Fibroblast of lung (primary cell): ENCODE results near the gene METTL25. TPM values are rescaled to one million over a fixed set of nuclear protein-coding genes. Genes with fewer than 3 reads are reported as not detected.

ENCODE experiments used
- DNase-seq, 2 donors: peaks; one replicate each; pipeline versions ENCODE4 v3.0.0 to v3.0.0-alpha.2; 2010; ENCODE audit warnings: low read depth in 2 of 2
- H2AFZ ChIP-seq: 2 replicates; pipeline ENCODE4 v1.5.1; 2012; ENCODE audit warnings: low read length, control low read depth, inconsistent platforms
- H3K27ac ChIP-seq: 2 replicates; pipeline ENCODE4 v1.5.1; 2011; ENCODE audit warnings: low read length, control low read depth; ENCODE audit not compliant: insufficient read depth
- H3K27me3 ChIP-seq: 2 replicates; pipeline ENCODE4 v1.5.1; 2011; ENCODE audit warnings: mild to moderate bottlenecking, low read length; ENCODE audit not compliant: control insufficient read depth, insufficient read depth
- H3K36me3 ChIP-seq: 2 replicates; pipeline ENCODE4 v1.5.1; 2011; ENCODE audit warnings: low read length; ENCODE audit not compliant: control insufficient read depth, insufficient read depth
- H3K4me1 ChIP-seq: 2 replicates; pipeline ENCODE4 v1.5.1; 2011; ENCODE audit warnings: low read length; ENCODE audit not compliant: control insufficient read depth, insufficient read depth; ENCODE audit errors: extremely low read depth
- H3K4me2 ChIP-seq: 2 replicates; pipeline ENCODE4 v1.5.1; 2011; ENCODE audit warnings: low read length, control low read depth; ENCODE audit not compliant: insufficient read depth; ENCODE audit errors: extremely low read depth
- H3K4me3 ChIP-seq, 4 experiments: fragments of 200-600 bp in 1 of 4; sonication (generic) in 1 of 4; replicated peaks in 1 of 4; 2 replicates each; pipeline ENCODE4 v1.5.1; 2011 to 2016; ENCODE audit warnings: low read length in 4 of 4, low read depth in 3 of 4, mild to moderate bottlenecking in 3 of 4, control low read depth in 2 of 4, inconsistent platforms in 1 of 4, mixed read lengths in 1 of 4; ENCODE audit not compliant: insufficient read depth in 1 of 4; ENCODE audit errors: control extremely low read depth in 1 of 4
- H3K79me2 ChIP-seq: 2 replicates; pipeline ENCODE4 v1.5.1; 2012; ENCODE audit warnings: mild to moderate bottlenecking, low read length, inconsistent platforms; ENCODE audit not compliant: control insufficient read depth, insufficient read depth
- H3K9ac ChIP-seq: 2 replicates; pipeline ENCODE4 v1.5.1; 2011; ENCODE audit warnings: mild to moderate bottlenecking, low read length, control low read depth; ENCODE audit not compliant: insufficient read depth
- H3K9me3 ChIP-seq: 2 replicates; pipeline ENCODE4 v1.5.1; 2012; ENCODE audit warnings: low read depth, low read length; ENCODE audit not compliant: control insufficient read depth, insufficient read depth
- H4K20me1 ChIP-seq: 2 replicates; pipeline ENCODE4 v1.5.1; 2011; ENCODE audit warnings: low read length; ENCODE audit not compliant: control insufficient read depth, insufficient read depth; ENCODE audit errors: extremely low read depth
- EZH2 ChIP-seq: IDR thresholded peaks from 2 replicates; pipeline ENCODE4 v1.5.1; 2012; ENCODE audit warnings: low read length, control low read depth, mild to moderate bottlenecking; ENCODE audit errors: missing control alignments
- polyA plus RNA-seq, 2 donors: library from polyadenylated mRNA; depleted of rRNA in 1 of 2; stranded (reverse) in 1 of 2; unstranded in 1 of 2; fragments of >200 nt; gene quantifications; 2 replicates each; pipeline ENCODE4 v1.2.1, GENCODE V29; 2011 to 2012; ENCODE audit warnings: missing spikeins in 1 of 2
- total RNA-seq: library from RNA; depleted of rRNA; stranded (reverse); fragments of >200 nt; gene quantifications from 2 replicates; pipeline ENCODE4 v1.2.1, GENCODE V29; 2014
- TF ChIP-seq, protein P1 (sequence below), 2 donors: IDR thresholded peaks in 1 of 2; conservative IDR thresholded peaks in 1 of 2; 1 replicate in 1 of 2; 2 replicates in 1 of 2; pipeline ENCODE4 v1.5.1; 2011 to 2012; ENCODE audit warnings: low read length in 2 of 2, control low read depth in 1 of 2, inconsistent platforms in 1 of 2, low read depth in 1 of 2, mild to moderate bottlenecking in 1 of 2

METTL25 gene
- total and polyA plus RNA-seq, 2 donors (not counting 1 experiment from before 2014, with no cell fraction given), result 4.2 to 6.9 TPM

- Histone ChIP-seq H3K4me2 (no peak overlapping the region), H4K20me1 (no peaks in the 10 kb centered on the region), H3K27ac (no peak overlapping the region), H3K36me3 (no peaks in the 10 kb centered on the region), H2AFZ (no peak overlapping the region), H3K9ac (no peak overlapping the region), H3K27me3 (no peaks in the 10 kb centered on the region), H3K4me1 (no peaks in the 10 kb centered on the region), H3K79me2 (no peaks in the 10 kb centered on the region), H3K4me3 (no peak overlapping the region), H3K9me3 (no peaks in the 10 kb centered on the region)
- DNase-seq, result no peak
- no peak for TF ChIP-seq EZH2
- TF ChIP-seq, protein P1, sequence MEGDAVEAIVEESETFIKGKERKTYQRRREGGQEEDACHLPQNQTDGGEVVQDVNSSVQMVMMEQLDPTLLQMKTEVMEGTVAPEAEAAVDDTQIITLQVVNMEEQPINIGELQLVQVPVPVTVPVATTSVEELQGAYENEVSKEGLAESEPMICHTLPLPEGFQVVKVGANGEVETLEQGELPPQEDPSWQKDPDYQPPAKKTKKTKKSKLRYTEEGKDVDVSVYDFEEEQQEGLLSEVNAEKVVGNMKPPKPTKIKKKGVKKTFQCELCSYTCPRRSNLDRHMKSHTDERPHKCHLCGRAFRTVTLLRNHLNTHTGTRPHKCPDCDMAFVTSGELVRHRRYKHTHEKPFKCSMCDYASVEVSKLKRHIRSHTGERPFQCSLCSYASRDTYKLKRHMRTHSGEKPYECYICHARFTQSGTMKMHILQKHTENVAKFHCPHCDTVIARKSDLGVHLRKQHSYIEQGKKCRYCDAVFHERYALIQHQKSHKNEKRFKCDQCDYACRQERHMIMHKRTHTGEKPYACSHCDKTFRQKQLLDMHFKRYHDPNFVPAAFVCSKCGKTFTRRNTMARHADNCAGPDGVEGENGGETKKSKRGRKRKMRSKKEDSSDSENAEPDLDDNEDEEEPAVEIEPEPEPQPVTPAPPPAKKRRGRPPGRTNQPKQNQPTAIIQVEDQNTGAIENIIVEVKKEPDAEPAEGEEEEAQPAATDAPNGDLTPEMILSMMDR (conservative IDR thresholded peaks at IDR 0.05 in 1 of 2, IDR thresholded peaks at IDR 0.05 in 1 of 2; ENCODE audit: low read depth in 1 of 2, low read length in 2 of 2), result no peak
These were observed 5.7 kb downstream of the METTL25 start for GRCh38 chr12:82363990-82364389.

- H3K4me2 ChIP-seq, result no peak overlapping the region
- no peaks in the 10 kb centered on the region for H3K36me3 ChIP-seq
- DNase-seq, result peak in 1 of 2 donors; percentile 61
- H3K4me3 ChIP-seq, result peak overlapping the region in 2 of 4 experiments; percentile 28 to 39
- no peaks in the 10 kb centered on the region for H3K4me1 ChIP-seq
- no peak overlapping the region for H3K9ac ChIP-seq
- no peaks in the 10 kb centered on the region for H4K20me1 ChIP-seq
- H3K9me3 ChIP-seq, result no peaks in the 10 kb centered on the region
- H3K27ac ChIP-seq, result no peak overlapping the region
- H3K79me2 ChIP-seq, result no peaks in the 10 kb centered on the region
- H2AFZ ChIP-seq, result no peak overlapping the region
- no peaks in the 10 kb centered on the region for H3K27me3 ChIP-seq
- TF ChIP-seq, protein P1 (conservative IDR thresholded peaks at IDR 0.05 in 1 of 2, IDR thresholded peaks at IDR 0.05 in 1 of 2; ENCODE audit: low read depth in 1 of 2, low read length in 2 of 2), result no peak
- TF ChIP-seq EZH2, result no peak
These were observed 7.9 kb downstream of the METTL25 start for GRCh38 chr12:82366197-82366596.

GRCh38 chr12:82375201-82375600 lies 16.9 kb downstream of the METTL25 start:
- TF ChIP-seq, protein P1 (conservative IDR thresholded peaks at IDR 0.05 in 1 of 2, IDR thresholded peaks at IDR 0.05 in 1 of 2; ENCODE audit: low read depth in 1 of 2, low read length in 2 of 2), result no peak
- TF ChIP-seq EZH2, result no peak
- H3K79me2 ChIP-seq, result no peaks in the 10 kb centered on the region

More at GRCh38 chr12:82375201-82375600, 16.9 kb downstream of the METTL25 start:
- no peak overlapping the region for H3K27ac ChIP-seq
- H3K27me3 ChIP-seq, result no peaks in the 10 kb centered on the region
- H3K4me2 ChIP-seq, result no peak overlapping the region
- no peaks in the 10 kb centered on the region for H3K4me1 ChIP-seq
- no peak overlapping the region for H2AFZ ChIP-seq
- no peak overlapping the region for H3K9ac ChIP-seq
- no peak for DNase-seq
- H3K9me3 ChIP-seq, result no peaks in the 10 kb centered on the region
- H3K4me3 ChIP-seq, result no peak overlapping the region
- no peaks in the 10 kb centered on the region for H4K20me1 ChIP-seq
- no peaks in the 10 kb centered on the region for H3K36me3 ChIP-seq
